HG03457 (cell line): ENCODE data around the gene ZFYVE28.
A peak's percentile ranks its signal among the peaks of the same experiment; 100 is the strongest.

Experiments used
- ATAC-seq: cut with Tn5 transposase; IDR thresholded peaks from one replicate; pipeline ENCODE4 v1.9.1; 2021; ENCODE audit warnings: moderate number of reproducible peaks; ENCODE audit not compliant: unreplicated experiment

ZFYVE28 gene

DNA sequence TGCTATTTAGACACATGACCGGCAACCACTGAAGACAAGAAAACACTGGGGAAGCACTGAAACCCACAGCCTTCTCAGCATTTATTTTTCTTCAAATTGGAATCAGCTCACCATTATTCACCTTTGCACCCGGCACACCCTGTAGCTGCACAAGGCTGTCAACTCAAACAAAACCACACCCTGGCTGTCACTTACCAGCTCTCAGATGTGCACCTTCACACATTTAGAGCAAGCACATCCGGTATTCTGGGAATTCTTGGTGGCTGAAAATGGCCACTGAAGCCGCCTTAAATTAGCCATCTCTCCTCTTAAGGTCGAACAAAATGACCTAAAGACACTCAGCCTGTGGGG, 5.9 kb downstream of the ZFYVE28 start:
- ATAC-seq, result peak; percentile 11

DNA sequence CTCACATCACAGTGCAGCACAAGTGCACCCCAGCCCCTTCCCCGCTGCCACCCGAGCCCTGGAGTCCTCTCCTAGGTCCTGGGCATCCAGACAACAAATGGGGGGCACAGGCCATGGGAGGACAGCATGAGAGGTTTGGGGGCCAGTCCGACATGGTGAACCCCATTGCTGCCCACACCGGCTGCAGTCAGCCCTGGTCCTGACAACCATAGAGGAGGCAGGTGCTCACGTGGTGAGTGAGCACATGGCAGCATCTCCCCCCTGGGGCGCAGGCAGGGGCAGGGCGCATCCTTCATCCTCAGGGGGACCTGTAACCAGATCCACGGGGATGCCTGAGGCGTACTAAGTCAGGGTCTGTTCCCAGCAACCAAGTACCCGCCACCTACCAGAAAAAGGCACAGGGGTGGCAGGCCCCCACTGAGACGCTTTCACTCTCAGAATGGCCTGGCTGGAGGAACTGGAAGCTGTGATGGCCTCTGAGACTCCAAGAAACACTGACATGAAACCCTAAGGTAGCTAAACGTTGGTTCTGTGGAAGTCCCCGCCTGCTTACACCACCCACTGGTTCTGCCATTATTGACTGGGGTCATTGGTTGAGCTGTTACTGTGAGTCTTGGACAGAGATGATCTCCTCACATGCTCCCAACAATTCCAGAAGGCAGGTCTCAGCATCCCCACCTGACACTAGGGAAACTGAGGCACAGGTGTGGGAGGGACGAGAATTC, 6.5 kb downstream of the ZFYVE28 start:
- no peak for ATAC-seq

DNA sequence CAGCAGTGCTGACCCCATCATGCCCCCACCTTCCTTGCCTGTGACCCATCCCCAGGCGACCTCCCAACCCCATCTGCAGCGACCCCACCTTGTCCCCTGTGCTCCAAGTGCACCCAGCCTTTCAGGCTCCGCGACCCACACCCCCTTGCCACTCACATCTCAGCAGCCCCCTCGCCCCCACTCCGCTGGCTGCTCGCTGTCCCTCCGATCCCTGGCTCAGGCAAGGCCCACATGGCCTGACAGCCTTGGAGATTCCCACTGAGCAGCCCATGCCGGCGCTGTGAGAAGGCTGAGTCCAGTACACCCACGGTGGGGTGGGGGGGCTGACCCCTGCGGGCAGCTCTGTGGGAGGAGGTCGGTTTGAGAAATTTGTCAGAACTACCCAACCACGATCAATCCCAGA, 9.1 kb downstream of the ZFYVE28 start:
- ATAC-seq, result no peak

GRCh38 chr4:2408976-2409375, 9.5 kb downstream of the ZFYVE28 start:
- ATAC-seq, result no peak

DNA sequence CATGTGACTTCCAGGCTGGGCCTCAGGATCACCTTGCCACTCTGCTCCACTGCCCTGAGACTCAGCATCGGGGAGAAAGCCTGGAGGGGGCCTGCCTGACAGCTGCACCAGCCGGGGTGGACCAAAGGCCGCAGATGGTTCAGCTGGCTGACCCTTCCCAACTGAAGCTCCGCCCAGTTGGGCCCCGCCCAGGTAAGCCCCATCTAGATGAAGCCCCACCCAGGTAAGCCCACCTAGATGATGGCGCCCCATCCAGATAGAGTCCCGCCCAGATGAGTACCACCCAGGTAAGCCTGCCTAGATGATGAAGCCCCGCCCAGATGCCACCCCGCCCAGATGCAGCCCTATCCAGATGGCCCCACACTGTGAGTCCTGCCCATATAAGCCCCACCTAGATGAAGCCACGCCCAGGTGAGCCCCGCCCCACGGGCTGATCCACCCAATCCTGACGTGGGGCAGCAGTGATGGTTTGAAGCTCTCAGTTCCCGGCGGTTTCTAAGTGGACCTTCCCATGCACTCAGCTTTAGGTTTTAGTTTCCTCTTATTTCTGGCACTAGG, 10.0 kb downstream of the ZFYVE28 start:
- no peak for ATAC-seq

DNA sequence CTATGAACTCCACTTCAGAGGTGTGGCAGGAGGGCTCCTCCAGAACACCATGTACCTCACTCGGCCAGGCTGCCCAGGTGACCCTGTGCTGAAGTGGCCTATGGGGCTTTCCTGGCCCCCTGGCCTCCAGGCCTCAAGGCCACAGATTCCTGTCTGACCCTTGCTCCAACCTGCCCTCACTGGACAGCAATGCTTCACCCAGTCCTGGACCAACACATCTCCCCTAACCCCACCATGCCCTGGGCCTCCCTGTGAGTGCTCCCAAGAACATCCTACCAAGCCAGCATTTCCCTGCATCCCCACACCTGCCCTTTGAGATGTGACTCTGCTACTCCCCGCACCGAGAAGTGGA, 10.5 kb downstream of the ZFYVE28 start:
- ATAC-seq, result no peak

- ATAC-seq, result no peak
Observed at GRCh38 chr4:2406920-2407319, 11.5 kb downstream of the ZFYVE28 start.

- no peak for ATAC-seq
Observed at GRCh38 chr4:2406406-2406805, 12.0 kb downstream of the ZFYVE28 start.

GRCh38 chr4:2402941-2403340, 15.5 kb downstream of the ZFYVE28 start:
- ATAC-seq, result no peak

- ATAC-seq, result no peak
Observed at GRCh38 chr4:2402048-2402842, 16.2 kb downstream of the ZFYVE28 start.

DNA sequence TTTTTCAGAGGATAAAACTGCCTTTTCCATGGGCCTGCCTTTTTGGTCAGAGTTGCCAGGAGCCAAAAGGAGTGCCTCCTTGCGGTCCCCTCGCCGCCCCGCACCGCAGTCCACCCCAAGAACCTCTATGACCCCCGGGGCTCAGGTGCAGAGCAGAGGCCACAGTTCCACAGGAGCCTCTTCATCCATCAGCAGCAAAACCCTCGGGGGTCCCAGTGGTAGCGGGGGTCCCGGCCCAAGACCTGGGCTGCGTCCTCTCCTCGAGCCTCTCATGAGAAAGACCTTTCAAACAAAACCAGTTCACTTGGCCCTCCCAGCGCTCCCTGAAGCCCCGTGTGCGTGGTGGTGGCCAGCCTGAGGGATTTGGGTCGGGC, 16.8 kb downstream of the ZFYVE28 start:
- no peak for ATAC-seq

DNA sequence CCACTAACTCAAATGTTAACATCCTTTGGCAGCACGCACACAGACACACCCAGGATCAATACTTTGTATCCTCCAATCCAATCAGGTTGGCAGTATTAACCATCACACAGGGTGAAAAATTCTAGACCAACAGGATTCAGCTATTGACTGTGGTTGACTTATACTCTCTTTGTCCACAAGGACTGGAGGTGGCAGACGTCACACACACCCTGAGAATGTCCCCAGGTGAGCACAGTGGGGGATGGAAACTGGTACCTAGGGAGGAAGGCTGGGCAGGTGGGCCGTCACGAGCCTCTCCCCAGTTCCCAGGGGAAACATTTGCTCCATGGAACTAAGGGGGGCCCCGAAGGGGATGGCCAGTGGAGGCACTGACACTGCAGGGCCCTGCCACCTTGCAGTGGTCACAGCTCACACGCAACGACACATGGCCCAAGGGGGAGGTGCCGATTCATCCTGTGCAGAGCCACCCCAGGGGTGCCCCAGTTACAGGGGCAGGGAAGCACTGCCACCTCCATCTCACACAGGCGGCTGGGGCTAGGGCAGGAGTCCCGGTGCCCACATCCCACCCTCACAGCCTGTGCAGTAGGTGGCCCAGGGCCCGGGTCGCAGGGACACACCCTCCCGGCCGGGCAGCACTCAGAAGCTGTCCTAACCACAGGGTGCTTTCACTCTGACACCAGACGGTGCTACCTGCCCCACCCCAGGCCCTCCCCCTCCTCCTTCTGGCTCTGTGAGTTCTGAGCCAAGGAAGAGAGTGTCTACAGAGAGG, 17.4 kb downstream of the ZFYVE28 start:
- ATAC-seq, result no peak

- ATAC-seq, result no peak
Observed at GRCh38 chr4:2399631-2400190, 18.7 kb downstream of the ZFYVE28 start.

GRCh38 chr4:2399216-2399615, 19.2 kb downstream of the ZFYVE28 start:
- no peak for ATAC-seq

DNA sequence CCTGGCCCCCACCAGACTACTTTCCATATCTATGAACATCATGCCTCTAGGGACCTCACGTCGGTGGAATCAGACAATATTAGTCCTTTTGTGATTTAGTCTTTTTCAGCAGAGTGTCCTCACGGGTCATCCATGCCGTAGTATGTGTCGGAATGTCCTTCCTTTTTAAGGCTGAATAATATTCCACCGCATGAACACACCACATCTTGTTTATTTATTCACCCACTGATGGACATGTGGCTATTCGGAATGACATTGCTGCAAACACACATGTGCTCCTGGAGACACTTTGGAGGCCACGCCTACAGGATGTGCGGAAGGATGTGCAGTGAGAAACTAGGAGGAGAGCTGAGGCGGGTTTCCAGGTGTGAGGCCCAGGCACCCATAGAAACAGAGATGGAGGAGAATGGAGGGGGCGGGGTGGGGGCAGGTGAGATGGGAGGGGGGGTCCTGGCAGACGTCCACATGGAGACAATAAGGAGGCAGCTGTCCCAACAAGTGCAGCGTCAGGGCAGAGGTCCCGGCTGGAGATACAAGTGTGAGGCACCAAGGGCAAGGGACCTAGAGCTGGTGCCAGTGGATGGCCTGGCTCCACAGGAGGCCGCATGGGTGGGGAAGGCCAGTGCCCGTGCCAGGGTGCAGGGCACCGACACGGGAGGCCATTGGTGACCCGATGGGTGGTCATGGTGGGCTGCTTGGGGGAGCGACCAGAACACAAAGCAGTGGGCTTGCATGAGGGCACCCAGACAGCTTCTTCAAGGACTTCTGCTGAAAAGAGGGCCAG, 20.7 kb downstream of the ZFYVE28 start:
- no peak for ATAC-seq

DNA sequence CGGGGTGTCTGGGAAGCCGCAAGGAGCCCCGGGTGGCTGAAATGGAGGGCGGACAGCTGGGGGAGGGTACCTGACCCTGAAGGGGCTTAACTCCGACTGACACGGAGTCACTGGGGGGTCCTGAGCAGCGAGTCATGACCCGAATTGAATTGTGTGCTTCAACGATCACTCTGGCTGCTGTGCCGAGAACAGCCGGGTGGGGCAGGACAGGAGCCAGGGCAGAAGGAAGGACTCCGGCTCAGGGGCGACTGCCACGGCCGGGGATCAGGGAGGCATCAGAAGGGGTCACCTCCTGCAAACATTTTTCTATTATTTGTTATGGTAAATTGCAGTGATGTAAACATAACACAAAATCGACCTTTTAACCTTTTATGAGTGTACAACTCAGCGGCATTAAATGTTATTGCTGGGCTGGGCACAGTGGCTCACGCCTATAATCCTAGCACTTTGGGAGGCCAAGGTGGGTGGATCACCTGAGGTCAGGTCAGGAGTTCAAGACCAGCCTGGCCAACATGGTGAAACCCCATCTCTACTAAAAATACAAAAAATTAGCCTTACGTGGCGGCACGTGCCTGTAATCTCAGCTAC, 21.6 kb downstream of the ZFYVE28 start:
- ATAC-seq, result no peak

DNA sequence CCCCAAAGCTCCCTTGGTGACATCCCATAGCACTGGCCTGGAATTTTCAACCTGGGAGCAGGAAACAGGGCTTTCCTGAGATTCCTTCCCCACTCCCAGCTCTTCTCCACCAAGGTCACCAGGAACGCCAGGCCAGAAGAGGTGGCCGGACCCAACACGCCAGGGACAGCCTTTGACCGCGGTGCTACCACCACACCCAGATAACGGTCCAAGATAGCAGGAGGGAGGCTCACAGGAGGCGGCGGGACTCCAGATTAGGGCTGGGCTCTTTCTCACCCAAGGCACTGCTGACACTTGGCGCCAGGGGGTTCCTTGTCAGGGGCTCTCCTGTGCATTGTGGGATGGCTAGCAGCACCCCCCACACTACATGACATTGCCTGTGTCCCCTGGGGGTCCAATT, 22.9 kb downstream of the ZFYVE28 start:
- no peak for ATAC-seq

GRCh38 chr4:2395038-2395437, 23.4 kb downstream of the ZFYVE28 start:
- no peak for ATAC-seq

- ATAC-seq, result no peak
Observed at GRCh38 chr4:2394528-2394927, 23.9 kb downstream of the ZFYVE28 start.
